Measurements from ENCODE around the gene ITGA7.

The ITGA7 gene

DNA sequence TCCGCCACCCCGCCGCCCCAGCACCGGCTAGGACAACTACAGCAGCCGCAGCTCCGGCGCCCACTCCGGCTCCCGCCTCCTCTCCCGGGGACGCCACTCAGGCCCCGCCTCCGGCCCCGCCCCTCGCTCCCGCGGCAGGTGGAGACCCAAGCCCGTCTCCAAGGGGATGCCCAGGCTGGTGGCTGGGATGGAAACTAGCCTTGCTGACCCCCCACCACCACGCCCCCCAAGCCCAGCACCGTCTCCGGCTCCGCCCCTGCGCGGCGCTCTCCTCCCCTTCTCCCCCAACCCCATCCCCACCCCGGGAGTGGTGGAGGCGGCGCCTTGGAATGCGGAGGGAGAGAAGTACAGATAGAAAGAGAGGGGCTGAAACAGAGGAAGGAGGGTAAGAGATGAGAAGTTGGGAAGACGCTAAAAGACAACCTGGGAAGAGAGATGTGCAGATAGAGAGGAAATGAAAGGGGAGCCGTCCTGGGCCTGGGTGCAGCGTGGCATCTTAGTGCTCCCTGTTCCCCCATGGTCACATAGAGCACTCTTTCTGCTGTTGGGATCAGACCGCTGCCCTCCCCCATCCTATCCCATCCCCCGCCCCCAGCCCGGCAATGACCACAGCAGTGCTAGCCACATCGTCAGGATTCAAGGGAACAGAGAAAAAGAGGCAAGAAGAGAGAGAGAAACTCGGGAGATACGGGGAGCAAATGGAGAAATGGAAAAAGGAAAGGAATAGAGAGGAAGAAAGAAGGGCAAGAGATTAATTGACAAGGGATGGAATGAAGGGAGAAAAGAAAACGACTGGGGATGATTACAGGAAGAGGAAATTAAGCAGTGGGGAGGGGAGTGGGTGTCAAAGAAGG lies at the start of gene ITGA7:
ITGA7 (minus strand) TSS at position 64 of the 854 bp plus-strand sequence. CDS start 222 bp downstream, outside the sequence.
- peak; percentile 86 for DNase-seq

DNA sequence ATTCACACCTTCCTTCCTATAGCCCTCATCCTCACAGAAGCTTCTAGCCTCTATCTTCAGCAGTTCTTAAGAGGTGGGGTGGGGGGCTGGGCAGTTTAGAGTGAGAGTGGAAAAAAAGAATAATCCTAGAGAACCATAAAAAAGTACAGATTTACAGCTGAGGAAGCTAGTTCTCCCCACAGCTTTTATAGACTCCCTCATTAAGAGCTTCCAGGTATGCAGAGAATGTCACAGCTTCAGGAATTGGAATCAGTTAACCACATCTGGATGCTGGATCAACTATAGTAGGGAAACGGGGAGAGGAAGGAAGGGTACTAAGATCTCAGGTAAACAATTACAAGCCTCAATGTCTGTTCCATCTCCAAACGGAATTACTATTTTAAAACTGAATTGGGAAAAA lies 47.5 kb upstream of the ITGA7 start:
- DNase-seq: no peak

- no peak for DNase-seq
Observed at GRCh38 chr12:55748230-55748993, 40.7 kb upstream of the ITGA7 start.

GRCh38 chr12:55746913-55747231 lies 39.2 kb upstream of the ITGA7 start:
- DNase-seq: no peak

DNA sequence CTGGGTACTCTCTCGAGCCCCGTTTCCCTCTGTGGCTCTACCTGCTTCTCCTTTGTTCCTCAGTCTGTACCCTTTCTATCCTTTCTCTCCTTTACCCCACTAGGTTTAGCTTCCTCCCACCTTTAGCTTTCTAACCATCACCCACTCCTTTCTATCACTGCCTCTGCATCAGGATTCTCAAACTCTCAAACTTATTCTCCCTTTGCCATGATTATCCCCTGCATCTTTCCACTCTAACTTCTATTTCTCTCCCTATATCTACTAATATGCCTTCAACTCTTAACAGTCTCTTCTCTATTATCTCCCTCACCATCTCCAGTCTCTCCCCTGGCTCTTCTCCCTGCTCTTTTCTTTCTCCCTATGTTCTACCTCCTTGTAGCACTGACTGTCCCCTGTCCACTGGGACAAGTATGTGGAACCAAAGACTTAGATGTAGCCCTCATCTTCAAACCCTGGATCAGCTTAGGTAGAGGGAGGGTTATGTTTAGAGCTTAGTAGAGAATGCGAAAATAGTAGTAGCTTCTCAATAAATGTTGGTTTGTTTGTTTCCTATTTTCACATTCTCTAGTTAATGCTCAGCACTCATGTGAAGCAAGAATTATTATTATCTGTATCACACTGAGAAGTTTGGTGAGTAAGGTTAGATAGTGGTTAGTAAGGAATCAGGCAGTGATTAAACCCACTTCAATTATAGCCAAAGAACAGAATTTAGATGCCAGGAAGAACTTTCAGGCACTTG lies 38.6 kb upstream of the ITGA7 start:
- DNase-seq: no peak

DNA sequence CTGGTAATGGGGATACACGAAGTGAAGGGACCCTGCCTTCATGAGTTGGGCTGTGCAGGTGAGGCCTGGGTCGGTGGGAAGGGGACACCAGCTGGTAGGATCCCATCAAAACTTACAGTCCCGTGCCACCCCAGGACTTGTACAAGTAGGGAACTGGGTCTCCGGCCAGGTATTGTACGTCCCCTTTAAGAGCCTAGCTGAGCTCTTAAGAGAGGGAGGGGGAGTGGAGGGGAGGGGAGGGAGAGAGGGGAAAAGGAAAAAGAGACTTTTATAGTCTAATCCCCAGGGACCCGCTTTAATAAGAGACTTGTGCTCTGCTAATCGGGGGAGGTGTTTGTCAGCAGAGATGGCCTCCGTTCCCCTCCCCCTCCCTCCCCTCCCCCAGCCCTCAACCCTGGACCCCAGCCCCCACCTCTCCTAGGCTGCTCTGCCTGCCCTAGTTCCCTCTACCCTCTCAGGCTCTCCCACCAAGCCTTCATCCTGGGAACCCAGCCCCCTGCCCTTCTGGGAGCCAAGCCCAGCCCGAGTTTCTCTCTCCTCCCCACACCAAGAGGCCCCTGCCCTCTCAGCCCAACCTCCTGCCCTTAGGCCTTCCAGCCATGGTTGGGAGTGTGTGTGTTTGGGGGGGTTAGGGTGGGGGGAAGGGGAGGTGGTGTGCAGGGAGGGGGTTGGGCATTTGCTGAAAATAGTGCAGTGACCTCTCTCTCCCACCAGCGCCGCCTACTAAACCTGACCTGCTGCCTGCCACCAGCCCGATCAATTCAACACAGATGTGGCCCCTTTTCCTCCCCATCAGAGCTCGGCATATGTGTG lies 37.9 kb upstream of the ITGA7 start:
- DNase-seq: peak; percentile 67

DNA sequence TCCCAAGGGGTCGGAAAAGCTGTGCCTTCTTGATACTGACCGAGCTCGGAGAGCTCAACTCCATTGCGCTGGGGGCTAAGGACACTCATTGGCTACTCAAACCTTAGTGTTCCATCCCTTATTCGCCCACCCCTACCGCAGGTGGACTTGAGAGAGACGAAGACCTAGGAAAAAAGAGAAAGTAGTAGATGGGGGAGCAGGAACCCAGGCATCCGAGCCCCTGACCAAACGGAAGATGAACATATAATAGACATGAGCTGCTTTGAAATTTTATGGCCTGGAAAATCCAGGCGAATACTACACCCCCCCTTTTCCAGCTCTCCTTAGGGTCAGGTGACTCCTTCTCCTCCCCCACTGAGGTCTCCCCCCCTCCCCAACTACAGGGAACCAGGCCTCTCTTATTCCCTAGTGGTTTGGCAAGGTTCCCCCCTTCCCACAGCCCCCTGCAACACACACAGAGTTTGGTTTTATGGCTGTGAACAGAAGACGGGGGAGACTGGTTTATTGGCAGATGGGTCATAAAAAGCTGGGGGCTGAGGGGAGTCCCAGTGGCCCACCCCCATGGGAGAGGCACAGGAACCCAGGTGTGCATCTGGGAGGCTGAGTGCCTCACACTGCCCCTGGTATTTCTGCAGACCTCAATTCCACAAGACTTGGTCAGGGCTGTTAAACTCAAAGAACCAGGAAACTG lies 36.8 kb upstream of the ITGA7 start:
- DNase-seq: peak; percentile 30

- peak; percentile 72 for DNase-seq
Observed at GRCh38 chr12:55743406-55744339, 36.0 kb upstream of the ITGA7 start.

GRCh38 chr12:55742719-55743405 lies 35.2 kb upstream of the ITGA7 start, which contains the start of gene GDF11:
GDF11 (plus strand) TSS chr12:55743122; CDS start chr12:55743317, 195 bp downstream.
- DNase-seq: peak; percentile 91

- no peak for DNase-seq
Observed at GRCh38 chr12:55741931-55742680, 34.4 kb upstream of the ITGA7 start.

DNA sequence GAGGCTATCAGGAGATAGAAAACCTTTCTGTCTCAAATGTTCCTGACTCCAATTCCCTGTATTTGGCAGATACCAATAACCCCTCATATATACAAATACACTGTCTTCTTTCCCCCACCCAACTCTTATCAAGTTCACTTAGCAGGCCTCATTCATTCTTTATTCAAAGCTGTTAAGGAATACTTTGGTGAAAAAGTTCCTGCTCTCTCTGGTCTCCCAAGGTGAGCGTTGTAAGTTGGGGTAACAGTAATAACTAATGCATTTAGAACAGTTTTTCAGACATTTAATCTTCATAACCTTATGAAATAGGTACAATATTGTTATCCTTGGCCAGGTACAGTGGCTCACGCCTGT lies 31.3 kb upstream of the ITGA7 start:
- DNase-seq: no peak

GRCh38 chr12:55738123-55739024 lies 30.7 kb upstream of the ITGA7 start:
- DNase-seq: peak; percentile 94

- peak; percentile 73 for DNase-seq
Observed at GRCh38 chr12:55737581-55738122, 29.9 kb upstream of the ITGA7 start.

- DNase-seq: peak; percentile 77
Observed at GRCh38 chr12:55736780-55737580, 29.3 kb upstream of the ITGA7 start.

DNA sequence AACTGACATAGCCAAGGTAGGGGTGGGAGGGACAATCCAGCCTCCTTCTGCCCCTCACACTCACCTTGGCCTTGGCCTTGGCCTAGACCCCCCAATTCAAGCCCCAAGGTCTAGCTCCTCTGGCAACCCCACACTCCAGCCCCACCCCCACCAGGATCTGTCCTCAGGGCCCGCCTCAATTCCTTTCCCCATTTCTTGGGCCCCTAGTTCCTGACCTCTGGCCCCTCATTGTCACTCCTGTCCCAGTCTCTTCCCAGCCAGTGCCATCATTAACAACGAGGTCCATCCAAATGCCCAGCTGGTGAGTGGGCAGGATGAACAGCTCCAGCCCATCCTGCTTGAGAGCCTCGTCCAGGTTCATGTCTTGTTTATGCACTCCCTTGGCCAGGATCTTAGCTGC lies 28.4 kb upstream of the ITGA7 start:
- no peak for DNase-seq

- DNase-seq: no peak
Observed at GRCh38 chr12:55734595-55734994, 26.9 kb upstream of the ITGA7 start.

DNA sequence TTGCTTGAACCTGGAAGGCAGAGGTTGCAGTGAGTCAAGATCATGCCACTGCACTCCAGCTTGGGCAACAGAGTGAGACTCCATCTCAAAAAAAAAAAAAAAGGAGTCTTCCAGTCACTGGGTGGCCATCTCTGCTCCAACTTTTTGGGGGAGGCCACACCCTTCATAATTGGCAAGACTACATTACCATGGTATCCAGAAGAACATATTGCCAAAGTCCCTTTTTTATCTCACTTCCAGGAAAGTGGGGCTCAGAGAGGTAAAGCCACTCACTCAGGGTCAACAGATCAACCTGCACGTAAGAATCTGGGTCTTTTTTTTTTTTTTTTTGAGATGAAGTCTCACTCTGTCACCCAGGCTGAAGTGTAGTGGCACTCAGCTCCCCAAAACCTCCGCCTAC lies 26.2 kb upstream of the ITGA7 start:
- DNase-seq: no peak
